Pancreas (tissue), 10 donors: ENCODE data around the gene RAB26. TPM values are rescaled to one million over a fixed set of nuclear protein-coding genes. Genes with fewer than 3 reads are reported as not detected.

Experiments
- ATAC-seq, 4 donors: fragments of 200-7000 bp; cut with Tn5 transposase; one replicate each; pipeline versions ENCODE4 v1.8.0 to v1.9.1; 2020; ENCODE audit warnings: mild to moderate bottlenecking in 4 of 4, moderate library complexity in 4 of 4
- DNase-seq, 6 donors: peaks; one replicate each; pipeline ENCODE4 v3.0.0-alpha.2; 2020
- FAIRE-seq: peaks from 2 replicates; lab custom pipeline; 2012; peaks lifted over from hg19 to GRCh38; lab: Jason Lieb, UNC
- H3K27ac ChIP-seq, 4 donors: fragments of 200-600 bp; sonication (generic); 1 replicate in 3 of 4; 2 replicates in 1 of 4; pipeline versions ENCODE4 v1.5.0 to v1.8.0; 2020
- H3K27me3 ChIP-seq, 4 donors: fragments of 200-600 bp; one replicate each; pipeline ENCODE4 v1.8.0; 2021
- H3K36me3 ChIP-seq, 3 donors: fragments of 200-600 bp; sonication (generic) in 1 of 3; one replicate each; pipeline versions ENCODE4 v1.5.0 to v1.8.0; 2020 to 2021
- H3K4me1 ChIP-seq, 3 donors: fragments of 200-600 bp; one replicate each; pipeline ENCODE4 v1.8.0; 2021
- H3K4me3 ChIP-seq, 4 donors: fragments of 200-600 bp; sonication (generic) in 2 of 4; one replicate each; pipeline versions ENCODE4 v1.5.0 to v1.8.0; 2020 to 2021
- H3K9me3 ChIP-seq, 4 donors: fragments of 200-600 bp; one replicate each; pipeline ENCODE4 v1.8.0; 2021
- CTCF ChIP-seq, 4 donors: fragments of 200-600 bp; sonication (generic) in 3 of 4; IDR thresholded peaks; one replicate each; pipeline versions ENCODE4 v1.5.0 to v1.8.0; 2021; ENCODE audit warnings: antibody characterized with exemption in 4 of 4
- WGBS, 2 donors: extraction: QIAGEN DNeasy Blood & Tissue Kit; methylation state at CpG; one replicate each; pipeline ENCODE4 v1.1.7; 2013; 5-methylcytosine and 5-hydroxymethylcytosine counted together
- intact Hi-C, 3 donors: fragments of 100-400 bp; cut with DNase I; formaldehyde crosslinking; loops; one replicate each; pipeline versions ENCODE4 v1.11.1 to v1.14.2; 2022
- polyA plus RNA-seq, 2 donors: library from polyadenylated mRNA; stranded (reverse); fragments of 200-250 nt; gene quantifications; one replicate each; pipeline ENCODE4 v1.2.3, GENCODE V29; 2013
- total RNA-seq, 6 donors: library from RNA; stranded (reverse); fragmentation: NEBNext Ultra II Directional in 4 of 6; extraction: Animal tissue kit (Norgen Biotek cat#: 25700) in 4 of 6; gene quantifications; one replicate each; pipeline versions ENCODE4 v1.2.1 to v1.2.4, GENCODE V29; 2021 to 2023
- donor health status: healthy with polysubstance abuse.
- donor health status: DM: no; HTN: no; CAD: no; lungs with moderate emphysema.
- donor health status: DM: no; HTN: no; CAD: no.
- donor health status: control.
- donor health status: control.
- donor health status: Bipolar disorder and iron deficiency.
- donor health status: DM: yes; HTN: yes; CAD: no.
- donor health status: DM: no; HTN: no; CAD: no.
- donor health status: DM: no; HTN: no; CAD: no.
- donor health status: DM: yes; HTN: yes; CAD: no.

Gene RAB26
- total and polyA plus RNA-seq, 8 donors: 19.2 to 255 (median 33.6) TPM

GRCh38 chr16:2147378-2147777 is 1.0 kb upstream of the RAB26 start:
- 28 to 37% methylated on average over 6 of the region's 6 CpGs for WGBS, 2 donors
- Histone ChIP-seq H3K4me3 (peak overlapping the region in 2 of 4 donors; percentile 71 to 73), H3K36me3 (no peaks in the 10 kb centered on the region), H3K27ac (peak overlapping the region; percentile 78 to 92 (median 86)), H3K4me1 (peaks cover 19 to 21% (median 20%) of the 10 kb centered on the region in 3 donors), H3K9me3 (no peaks in the 10 kb centered on the region), H3K27me3 (no peaks in the 10 kb centered on the region)
- FAIRE-seq (no peak), DNase-seq (peak in 2 of 6 donors; percentile 26 to 72), ATAC-seq (no peak)
- TF ChIP-seq CTCF (IDR thresholded peaks at IDR 0.05): no peak
- intact Hi-C loops: no loop called here

- Histone ChIP-seq H3K9me3 (no peaks in the 10 kb centered on the region), H3K4me1 (peaks cover 23 to 29% (median 25%) of the 10 kb centered on the region in 3 donors), H3K27ac (peak overlapping the region; percentile 67 to 92 (median 80)), H3K27me3 (no peaks in the 10 kb centered on the region), H3K4me3 (peak overlapping the region; percentile 55 to 73 (median 66)), H3K36me3 (no peaks in the 10 kb centered on the region)
- DNase-seq: peak; percentile 54 to 89 (median 72)
- ATAC-seq: peak in 1 of 4 donors; percentile 0
- WGBS, 2 donors: 2 to 4% methylated on average over 46 to 62 of the region's 62 CpGs
- intact Hi-C loops: no loop called here
- TF ChIP-seq CTCF (IDR thresholded peaks at IDR 0.05): no peak
- FAIRE-seq: no peak
These were observed 547 bp downstream of the RAB26 start for GRCh38 chr16:2148714-2149629.

GRCh38 chr16:2149630-2150417 is 1.4 kb downstream of the RAB26 start:
- intact Hi-C loops: no loop called here
- ATAC-seq (no peak), DNase-seq (peak in 3 of 6 donors; percentile 36 to 85 (median 51)), FAIRE-seq (no peak)
- Histone ChIP-seq H3K4me3 (peak overlapping the region in 3 of 4 donors; percentile 55 to 73 (median 71)), H3K36me3 (no peaks in the 10 kb centered on the region), H3K27me3 (no peaks in the 10 kb centered on the region), H3K27ac (peak overlapping the region; percentile 78 to 92 (median 80)), H3K9me3 (no peaks in the 10 kb centered on the region), H3K4me1 (peaks cover 23 to 30% (median 25%) of the 10 kb centered on the region in 3 donors)
- WGBS, 2 donors: 32 to 33% methylated on average over 24 of the region's 24 CpGs
- no peak for TF ChIP-seq CTCF (IDR thresholded peaks at IDR 0.05)

GRCh38 chr16:2150418-2151187 is 2.2 kb downstream of the RAB26 start:
- H3K36me3 ChIP-seq: no peaks in the 10 kb centered on the region
- no peak for TF ChIP-seq CTCF (IDR thresholded peaks at IDR 0.05)
- peak in 5 of 6 donors; percentile 57 to 89 (median 74) for DNase-seq
- no peaks in the 10 kb centered on the region for H3K27me3 ChIP-seq
- H3K4me3 ChIP-seq: peak overlapping the region in 3 of 4 donors; percentile 55 to 86 (median 73)
- peak in 2 of 4 donors; percentile 1 to 4 for ATAC-seq
- intact Hi-C loops: no loop called here
- FAIRE-seq: no peak
- H3K9me3 ChIP-seq: no peaks in the 10 kb centered on the region
- H3K4me1 ChIP-seq: peaks cover 23 to 30% (median 25%) of the 10 kb centered on the region in 3 donors
- H3K27ac ChIP-seq: peak overlapping the region in 3 of 4 donors; percentile 46 to 92 (median 79)
- 23 to 26% methylated on average over 18 of the region's 18 CpGs for WGBS, 2 donors
